HG02678 (cell line): ENCODE results near the gene YWHAG.
"Not testable (repeated sequence)": the region's sequence is repeated elsewhere in the genome, so short reads cannot be mapped to it uniquely, and the experiment has no call there.

Experiments
- ATAC-seq: cut with Tn5 transposase; IDR thresholded peaks from one replicate; pipeline ENCODE4 v1.9.1; 2021; ENCODE audit warnings: mild to moderate bottlenecking, moderate library complexity; ENCODE audit not compliant: unreplicated experiment

The YWHAG gene

DNA sequence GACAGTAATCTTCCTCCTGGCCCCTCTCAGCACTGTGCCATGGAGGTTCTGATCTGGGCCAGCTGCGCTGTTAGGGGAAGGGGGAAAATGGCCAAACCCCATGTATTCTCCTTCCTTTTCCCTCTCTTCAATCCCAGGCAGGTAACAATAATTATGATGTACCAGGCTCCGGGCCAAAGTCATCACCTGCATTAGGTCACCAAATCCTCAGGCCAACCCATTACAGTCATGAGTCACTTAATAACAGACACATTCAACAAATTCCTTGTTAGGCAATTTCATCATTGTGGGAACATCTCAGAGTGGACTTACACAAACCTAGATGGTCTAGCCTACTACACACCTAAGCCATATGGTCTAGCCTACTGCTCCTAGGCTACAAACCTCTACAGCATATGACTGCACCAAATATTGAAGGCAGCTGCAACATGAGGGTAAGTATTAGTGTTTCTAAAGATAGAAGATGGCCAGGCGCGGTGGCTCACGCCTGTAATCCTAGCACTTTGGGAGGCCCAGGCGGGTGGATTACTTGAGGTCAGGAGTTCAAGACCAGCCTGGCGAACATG is 58.5 kb downstream of the YWHAG start:
- ATAC-seq, result no peak

DNA sequence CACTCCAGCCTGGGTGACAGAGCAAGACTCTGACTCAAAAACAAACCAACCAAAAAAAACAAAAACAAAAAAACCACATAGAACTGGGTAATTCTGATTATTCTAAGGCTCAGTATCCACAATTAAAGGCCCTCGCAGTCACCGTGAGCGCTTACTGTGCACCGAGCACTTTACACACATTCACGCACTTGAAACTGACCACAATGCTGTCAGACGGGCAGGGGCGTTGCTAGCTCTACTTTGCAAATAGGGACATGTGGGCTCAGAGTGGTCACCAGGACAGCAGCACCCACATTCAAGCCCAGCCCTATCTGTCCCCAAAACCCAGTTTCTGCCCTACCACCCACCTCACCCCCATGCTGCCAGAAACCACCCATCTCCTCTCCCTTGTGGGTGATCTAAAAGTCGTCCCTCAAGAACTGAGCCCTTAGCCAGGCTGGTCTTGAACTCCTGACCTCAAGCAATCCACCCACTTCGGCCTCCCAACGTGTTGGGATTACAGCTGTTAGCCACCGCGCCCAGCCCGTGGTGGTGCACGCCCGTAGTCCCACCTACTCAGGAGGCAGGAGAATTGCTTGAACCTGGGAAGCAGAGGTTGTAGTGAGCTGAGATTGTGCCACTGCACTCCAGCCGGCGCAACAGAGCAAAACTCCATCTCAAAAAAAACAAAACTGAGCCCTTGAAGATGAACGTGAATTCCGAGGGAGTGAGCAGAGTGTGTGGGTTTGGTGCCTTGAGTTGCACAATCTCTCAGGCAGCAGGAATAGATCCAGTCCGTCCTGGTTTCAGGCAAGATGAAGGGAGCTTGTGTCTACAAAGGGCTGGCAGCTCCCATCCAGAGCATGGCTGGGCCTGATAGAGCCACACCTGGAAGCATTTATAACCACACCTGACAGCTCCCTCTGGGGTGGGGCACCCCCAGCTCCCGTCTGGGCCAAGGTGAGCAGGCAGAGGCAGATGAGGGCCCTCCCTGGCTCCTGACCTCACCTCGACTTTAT is 61.7 kb downstream of the YWHAG start:
- no peak for ATAC-seq

DNA sequence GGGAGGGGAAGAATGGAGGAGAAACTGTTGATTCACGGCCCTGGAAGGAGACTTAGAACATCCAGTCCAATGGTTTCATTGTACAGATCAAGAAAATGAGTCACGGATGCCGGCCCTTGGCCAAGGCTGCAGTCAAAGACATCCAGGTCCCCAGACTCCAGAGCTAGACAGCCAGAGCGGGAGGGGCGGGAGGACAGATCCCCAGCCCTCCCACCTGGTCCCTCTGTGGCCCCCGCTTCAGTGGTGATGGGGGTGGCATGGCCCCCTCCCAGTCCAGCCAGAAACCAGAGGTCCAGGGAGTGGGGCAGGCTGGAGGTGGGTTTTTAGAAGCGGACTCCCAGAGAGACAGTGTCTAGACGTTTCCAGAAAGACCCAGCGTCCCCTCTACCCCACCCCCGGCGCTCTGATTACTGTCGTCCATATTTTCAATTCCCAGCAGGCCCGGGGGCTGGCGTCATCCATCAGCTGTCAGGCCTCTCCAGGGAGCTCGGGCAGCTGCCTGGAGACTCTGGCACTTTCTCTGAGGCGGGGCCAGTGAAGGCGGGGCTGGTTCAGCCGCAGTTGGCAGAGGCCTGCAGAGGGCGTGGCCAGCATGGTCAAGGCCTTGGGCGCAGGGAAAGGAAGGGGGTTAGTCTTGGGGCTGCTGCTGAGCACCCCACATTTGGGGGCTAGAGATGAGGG is 64.3 kb downstream of the YWHAG start:
- ATAC-seq, result peak; percentile 53

DNA sequence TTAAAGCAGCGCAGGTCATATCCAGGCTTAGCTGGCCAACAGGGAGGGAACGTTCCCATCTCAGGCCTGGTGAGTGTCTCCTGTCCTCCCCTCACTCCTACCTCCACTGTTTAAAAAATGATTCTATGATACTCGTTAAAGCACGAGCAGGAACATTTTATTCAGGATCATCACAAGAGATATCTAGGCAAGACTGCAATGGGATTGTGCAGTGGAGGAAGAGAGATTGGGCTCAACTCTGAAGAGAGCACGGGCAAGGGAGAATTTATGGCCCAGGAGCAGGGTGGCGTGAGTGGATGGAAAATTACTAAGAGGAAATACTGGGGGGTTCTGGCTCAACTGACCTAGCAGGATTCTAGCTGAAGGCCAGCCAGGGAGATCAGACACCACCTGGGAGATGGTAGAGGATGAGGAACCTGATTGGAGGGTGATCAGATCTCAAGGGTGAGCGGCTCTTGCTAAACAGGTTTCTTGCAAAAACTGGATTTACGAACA is 65.3 kb downstream of the YWHAG start:
- ATAC-seq, result no peak

DNA sequence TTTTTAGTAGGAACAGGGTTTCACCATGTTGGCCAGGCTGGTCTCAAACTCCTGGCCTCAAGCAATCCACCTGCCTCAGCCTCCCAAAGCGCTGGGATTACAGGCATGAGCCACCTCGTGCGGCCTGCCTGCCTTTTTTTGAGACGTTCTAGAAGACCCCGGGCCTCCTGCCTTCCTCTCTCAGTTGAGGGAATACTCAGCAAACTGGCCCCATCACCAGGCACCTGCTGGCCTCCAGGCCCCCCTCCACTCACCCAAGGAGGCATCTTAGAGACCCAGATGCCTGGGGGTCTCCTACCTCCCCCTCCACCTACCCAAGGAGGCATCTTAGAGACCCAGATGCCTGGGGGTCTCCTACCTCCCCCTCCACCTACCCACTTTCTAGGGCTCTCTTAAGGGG is 65.9 kb downstream of the YWHAG start:
- ATAC-seq, result not testable (repeated sequence)

DNA sequence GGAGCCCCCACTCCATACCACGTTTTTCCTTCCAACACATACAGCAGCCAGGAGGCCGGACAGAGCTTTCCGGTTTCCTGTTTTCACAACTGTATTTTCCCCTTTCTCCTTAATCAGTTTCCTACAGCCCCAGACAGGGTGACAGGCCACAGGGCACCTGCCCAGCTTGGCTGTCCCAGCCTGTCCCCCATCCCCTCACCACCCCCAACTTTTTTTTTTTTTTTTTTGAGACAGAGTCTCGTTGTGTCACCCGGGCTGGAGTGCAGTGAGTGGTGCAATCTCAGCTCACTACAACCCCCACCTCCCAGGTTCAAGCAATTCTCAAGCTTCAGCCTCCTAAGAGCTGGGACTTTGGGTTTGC is 66.6 kb downstream of the YWHAG start:
- no peak for ATAC-seq

DNA sequence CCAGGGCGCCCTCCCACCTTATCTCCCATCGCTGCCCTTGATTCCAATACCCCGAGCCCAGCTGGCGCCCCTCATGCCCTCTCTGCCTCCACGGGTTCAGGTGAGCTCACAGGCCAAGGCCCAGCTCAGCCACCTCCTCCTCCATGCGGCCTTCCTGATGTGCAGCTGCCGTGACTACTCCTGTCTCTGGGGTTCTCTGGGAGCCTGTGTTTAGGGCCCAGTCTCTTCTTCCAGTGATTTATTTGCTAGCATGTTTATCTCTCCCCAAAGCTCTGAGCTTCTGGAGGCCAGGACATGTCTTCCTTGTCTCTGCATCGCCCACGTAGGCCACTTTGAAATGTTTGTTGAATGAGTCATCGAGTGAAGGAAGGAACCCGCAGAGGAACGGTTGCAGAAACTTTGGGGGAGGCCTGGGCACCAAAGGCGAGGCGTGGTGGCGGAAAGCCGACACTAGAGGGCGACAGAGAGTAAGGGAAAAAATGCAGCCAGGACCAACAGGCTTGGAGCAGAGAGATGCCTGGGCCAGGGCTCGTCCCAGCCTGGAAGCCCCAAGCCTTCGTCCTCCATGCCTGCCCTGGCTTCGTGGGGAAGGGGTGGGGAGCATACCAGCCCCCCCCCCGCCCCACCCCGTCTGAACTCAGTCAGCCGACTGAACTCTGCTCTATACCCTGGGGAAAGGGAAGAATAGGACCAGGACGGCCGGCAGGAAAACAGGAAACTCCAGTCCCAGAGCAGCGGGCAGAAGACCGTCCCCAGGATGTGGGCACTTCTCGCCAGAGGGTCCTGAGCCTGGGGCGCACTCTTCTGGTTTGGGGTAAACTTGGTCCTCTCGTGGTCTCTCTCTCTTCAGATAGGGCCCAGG is 67.2 kb downstream of the YWHAG start:
- peak; percentile 75 for ATAC-seq

DNA sequence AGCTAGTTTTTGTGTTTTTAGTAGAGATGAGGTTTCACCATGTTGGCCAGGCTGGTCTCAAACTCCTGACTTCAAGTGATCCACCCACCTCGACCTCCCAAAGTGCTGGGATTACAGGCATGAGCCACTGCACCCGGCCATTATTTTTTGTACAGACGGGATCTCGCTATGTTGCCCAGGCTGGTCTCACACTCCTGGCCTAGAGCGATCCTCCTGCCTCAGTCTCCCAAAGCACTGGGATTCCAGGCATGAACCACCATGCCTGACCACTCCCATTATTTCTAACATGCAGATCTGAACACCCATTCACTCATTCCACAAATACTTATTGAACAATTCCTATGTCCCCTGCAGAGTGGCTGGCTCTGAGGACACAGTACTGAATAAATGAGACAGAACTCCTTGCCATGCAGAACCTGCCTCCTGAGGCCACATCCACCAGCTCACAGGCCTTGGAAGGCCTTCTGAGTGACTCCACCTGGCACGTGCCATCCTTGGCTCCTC is 67.9 kb downstream of the YWHAG start:
- ATAC-seq, result not testable (repeated sequence)

DNA sequence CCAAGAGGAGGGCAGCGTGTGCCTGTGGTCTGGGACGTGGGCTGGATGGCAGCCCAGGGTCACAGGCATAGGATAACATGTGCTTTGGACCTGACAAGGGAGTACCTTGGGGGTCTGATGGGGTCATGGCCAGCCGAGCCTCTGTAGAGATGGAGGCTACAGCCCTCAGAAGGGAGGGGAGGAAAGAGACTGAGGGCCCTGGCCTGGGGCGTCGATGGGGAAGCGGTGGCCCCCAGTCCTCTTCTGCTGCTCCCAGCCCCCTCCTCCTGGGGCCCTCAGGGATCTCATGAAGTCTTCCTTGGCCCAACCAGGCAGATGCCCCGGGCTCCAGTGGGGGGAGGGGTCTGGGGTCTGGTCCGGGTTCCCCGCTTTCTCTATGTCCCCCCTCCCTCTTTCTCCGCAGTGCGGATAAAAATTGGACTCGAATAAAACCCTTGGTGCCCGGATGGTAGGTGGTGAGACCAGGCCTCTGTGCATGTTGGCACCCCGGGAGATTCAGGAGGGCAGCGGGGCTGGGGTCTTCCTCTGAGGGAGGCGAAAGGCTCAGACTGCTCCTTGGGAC is 71.9 kb downstream of the YWHAG start:
- ATAC-seq, result no peak

DNA sequence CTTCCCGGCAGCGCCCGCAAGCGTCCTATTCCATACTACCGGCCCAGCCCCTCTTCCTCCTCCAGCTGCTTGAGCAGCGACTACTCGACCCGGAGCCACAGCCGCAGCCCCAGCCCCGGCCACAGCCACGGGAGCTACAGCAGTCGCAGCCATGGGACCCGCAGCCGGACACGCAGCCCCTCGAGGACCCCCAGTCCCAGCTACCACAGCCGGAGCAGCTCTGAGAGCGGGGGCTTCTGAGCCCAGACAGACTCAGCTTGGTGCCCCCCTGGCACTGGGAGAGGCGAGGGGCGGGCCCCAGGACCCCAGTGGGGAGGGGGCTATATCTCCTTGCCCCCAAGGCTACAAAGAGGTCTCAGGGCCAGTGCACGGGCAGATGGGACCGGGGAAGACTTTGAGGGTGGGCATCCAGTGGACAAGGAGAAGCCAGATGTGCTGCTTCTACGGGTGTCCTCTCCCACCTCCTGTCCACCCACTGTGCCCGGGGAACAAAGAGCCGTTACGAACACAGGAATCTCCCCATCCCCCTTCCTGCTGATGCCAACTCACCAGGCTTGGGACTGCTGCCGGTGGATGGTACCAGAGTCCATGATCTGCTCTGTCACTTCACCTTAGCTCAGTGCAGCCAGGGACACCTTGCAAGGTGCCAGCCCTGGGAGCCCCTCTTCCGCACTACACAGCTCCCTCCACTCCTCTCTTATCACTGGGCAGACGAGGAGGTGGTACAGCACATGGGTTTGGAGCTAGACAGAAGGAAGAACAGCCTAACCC is 73.0 kb downstream of the YWHAG start:
- ATAC-seq, result no peak

DNA sequence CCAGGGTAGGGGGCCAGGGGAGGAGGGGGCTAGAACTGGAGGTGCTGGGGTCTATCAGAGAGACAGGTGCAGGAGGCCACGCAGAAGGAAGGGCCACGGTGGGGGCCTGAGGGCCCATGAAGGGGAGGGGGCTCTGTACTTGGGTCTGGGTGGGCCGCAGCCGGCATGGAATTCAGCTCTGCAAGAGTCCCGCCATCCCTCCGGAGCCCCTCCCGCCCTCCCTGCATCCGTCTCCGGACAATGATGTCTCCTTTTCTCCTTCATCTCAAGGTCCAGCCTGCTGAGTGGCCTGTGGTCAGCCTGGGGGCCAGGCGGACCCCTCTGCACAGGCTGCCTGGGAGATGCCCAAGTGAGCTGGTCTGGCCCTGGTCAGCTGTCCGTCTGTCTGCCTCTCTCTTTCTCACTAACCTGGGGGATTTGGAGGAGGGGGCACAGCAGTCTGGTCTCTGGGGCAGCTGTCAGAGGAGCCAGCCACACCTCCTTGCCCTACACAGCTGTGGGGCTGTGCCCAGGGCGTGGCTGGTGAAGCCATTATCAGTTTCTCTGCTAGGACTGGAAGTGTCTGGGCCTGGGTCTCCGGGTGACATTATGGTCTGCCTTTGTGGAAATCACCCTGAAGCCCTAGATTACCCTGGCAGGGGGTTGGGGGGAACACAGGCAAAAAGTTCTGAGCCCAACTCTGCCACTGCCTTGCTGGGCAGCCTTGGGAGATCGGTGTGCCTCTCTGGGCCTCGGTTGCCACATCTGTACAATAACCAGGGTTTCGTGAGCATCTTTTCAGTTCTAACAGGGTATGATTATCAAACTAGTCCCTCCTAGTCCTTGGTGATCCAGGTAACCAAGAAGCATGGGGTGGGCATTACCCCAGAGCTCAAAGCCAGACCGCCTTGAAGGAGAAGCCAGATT is 75.3 kb downstream of the YWHAG start:
- ATAC-seq, result no peak

DNA sequence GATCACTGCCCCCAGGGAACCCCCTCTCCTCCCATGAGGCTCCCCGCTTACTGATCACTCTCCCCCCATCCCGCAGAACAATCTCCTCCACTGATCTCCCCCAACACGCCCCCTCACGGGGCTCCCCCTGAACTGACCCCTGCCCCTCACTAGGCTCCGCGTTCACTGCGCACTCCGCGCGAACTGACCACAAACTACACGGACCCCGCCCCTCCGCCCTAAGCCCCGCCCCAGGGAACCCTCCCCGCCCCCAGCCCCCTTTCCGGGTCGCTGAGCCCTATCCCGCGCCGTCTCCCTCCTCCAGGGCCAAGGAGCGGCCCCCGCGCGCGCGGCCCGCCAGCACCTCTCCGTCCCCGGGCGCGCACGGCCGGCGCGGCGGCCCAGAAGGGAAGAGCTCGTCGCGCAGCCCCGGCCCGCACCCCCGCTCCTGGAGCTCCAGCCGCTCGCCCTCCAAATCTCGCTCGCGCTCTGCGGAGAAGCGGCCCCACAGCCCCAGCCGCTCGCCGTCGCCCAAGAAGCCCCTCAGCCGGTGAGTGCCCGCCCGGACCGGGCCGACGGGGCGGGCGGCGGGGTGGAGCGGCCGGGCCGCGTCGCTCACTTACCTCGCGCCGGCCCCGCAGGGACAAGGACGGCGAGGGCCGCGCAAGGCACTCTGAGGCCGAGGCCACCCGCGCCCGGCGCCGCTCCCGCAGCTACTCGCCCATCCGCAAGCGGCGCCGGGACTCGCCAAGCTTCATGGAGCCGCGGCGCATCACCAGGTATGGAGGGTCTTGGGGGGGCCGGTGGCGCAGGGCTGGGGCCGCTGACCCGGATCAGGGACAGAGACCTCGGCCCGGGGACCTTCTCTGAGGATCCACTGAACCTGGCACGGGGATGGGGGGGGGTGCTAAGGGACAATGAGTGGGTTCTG is 76.2 kb downstream of the YWHAG start:
- ATAC-seq, result no peak

DNA sequence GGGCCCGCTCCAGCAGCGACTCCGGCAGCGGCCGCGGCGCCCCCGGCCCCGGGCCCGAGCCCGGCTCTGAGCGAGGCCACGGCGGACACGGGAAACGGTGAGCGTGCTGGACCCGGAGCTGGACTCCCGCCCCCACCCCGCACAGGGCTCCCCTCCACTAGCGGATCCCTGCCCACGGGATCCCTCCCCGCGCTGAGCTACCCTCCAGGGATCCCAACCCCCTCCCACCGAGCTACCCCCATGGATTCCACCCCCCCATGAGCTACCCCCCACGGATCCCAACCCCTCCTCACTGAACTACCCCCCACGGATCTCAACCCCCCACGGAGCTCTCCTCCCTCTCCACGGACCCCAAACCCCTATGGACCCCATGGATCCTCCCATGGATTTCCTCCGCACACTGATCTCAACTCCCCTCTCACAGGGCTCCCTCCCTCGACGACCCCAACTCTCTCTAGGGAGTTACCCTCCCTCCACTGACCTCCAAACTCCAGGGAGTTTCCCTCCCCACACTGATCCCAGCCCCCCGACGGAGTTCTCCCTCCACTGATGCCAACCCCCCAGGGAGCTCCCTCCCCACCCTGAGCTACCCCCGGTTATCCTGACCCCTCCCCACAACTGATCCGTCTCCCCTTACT is 77.0 kb downstream of the YWHAG start:
- ATAC-seq, result no peak

DNA sequence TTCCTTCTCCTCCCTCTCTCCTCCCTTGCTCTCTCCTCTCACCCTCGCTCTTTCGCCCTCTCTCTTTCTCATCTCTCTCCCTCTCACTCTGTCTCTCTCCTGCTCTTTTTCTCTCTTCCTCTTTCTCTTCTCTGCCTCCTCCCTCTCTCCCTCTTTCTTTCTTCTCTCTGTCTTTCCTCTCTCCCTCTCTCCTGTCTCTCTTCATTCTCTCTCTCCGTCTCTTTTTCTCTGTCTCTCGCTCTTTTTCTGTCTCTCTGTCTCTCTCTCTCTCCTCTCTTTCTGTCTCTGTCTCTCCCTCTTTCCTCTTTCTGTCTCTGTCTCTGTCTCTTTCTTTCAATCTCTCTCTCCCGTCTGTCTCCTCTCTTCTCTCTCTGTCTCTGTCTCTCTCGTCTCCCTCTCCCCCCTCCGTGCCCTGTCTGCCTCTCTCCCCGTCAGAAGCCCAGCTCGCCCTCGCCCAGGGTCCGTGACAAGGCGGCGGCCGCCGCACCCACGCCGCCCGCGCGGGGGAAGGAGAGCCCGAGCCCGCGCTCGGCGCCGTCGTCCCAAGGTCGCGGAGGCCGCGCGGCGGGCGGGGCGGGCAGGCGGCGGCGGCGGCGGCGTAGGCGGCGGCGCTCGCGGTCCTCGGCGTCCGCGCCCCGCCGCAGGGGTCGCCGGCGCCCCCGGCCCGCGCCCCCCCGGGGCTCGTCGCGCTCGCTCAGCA is 77.6 kb downstream of the YWHAG start:
- ATAC-seq, result no peak

DNA sequence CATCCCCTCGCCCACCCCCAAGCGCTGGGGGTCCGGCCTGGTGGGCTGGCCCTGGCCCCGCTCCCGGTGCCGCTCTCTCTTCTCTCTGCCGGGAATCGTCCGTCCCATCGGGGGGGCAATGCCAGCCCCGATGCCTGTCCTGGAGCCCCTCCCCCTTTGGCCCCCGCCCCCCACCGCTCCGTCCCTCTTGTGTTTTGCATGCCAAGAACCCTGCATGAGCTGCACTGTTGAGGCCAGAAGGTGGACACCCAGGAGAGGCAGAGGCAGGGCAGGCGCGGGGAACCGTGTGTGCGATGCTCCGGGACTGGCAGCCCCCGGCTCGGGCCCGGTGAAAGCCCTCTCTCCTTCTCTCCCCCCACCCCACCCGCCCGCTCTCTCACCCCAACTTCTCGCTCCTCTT is 78.4 kb downstream of the YWHAG start:
- no peak for ATAC-seq

DNA sequence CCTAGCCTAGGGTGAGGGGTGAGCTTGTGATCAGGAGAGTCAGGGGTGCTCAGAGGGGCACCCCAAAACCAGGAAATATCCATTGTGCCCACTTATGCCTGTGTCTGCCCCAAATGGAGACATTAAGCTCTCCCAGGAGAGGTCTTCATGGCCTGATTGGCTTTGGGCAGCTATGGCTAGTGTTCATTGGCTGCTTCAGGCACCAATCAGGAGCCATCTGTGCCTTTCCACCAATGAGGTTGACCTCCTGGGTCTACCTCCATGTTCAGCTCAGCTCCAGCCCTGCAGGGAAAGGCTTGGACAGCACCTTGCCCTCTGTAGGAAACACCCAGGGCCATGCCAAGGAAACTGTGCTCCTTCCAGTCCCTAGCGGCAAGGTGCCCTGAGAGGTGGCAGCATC is 80.3 kb downstream of the YWHAG start:
- no peak for ATAC-seq
